NCI-H345 treated with DMSO at 0.1 percent for 48 hours (cell line): ENCODE data around the gene GAS7.

Source experiments
- DNase-seq: peaks from one replicate; lab custom pipeline; 2025; ENCODE audit not compliant: unreplicated experiment; lab: John Stamatoyannopoulos, UW

Gene GAS7

GRCh38 chr17:9956474-9957131 is 241.8 kb downstream of the GAS7 start:
- DNase-seq: no peak

- DNase-seq: no peak
Measured at GRCh38 chr17:9953492-9953891, 244.9 kb downstream of the GAS7 start.

- no peak for DNase-seq
Measured at GRCh38 chr17:9951803-9952202, 246.6 kb downstream of the GAS7 start.

- no peak for DNase-seq
Measured at GRCh38 chr17:9948928-9949327, 249.5 kb downstream of the GAS7 start.

- DNase-seq: no peak
Measured at GRCh38 chr17:9944704-9945103, 253.7 kb downstream of the GAS7 start.

- DNase-seq: no peak
Measured at GRCh38 chr17:9943343-9943742, 255.1 kb downstream of the GAS7 start.

- no peak for DNase-seq
Measured at GRCh38 chr17:9942885-9943284, 255.5 kb downstream of the GAS7 start.

- DNase-seq: no peak
Measured at GRCh38 chr17:9941305-9941704, 257.1 kb downstream of the GAS7 start.

- DNase-seq: no peak
Measured at GRCh38 chr17:9940841-9941240, 257.6 kb downstream of the GAS7 start.

GRCh38 chr17:9938764-9939163 is 259.6 kb downstream of the GAS7 start:
- no peak for DNase-seq

- no peak for DNase-seq
Measured at GRCh38 chr17:9937901-9938300, 260.5 kb downstream of the GAS7 start.

- DNase-seq: no peak
Measured at GRCh38 chr17:9937241-9937761, 261.1 kb downstream of the GAS7 start.

GRCh38 chr17:9936095-9936494 is 262.3 kb downstream of the GAS7 start:
- no peak for DNase-seq

- DNase-seq: no peak
Measured at GRCh38 chr17:9935408-9935807, 263.0 kb downstream of the GAS7 start.

GRCh38 chr17:9934331-9934730 is 264.1 kb downstream of the GAS7 start:
- DNase-seq: no peak

GRCh38 chr17:9932491-9932890 is 265.9 kb downstream of the GAS7 start:
- DNase-seq: no peak

GRCh38 chr17:9931144-9931741 is 267.2 kb downstream of the GAS7 start:
- DNase-seq: no peak

GRCh38 chr17:9929871-9930270 is 268.5 kb downstream of the GAS7 start:
- no peak for DNase-seq

- DNase-seq: no peak
Measured at GRCh38 chr17:9928601-9929333, 269.6 kb downstream of the GAS7 start.

- DNase-seq: no peak
Measured at GRCh38 chr17:9926150-9926804, 272.1 kb downstream of the GAS7 start.

- no peak for DNase-seq
Measured at GRCh38 chr17:9925457-9925856, 272.9 kb downstream of the GAS7 start.
